HG02610 (cell line): ENCODE results near the gene KRT79.
"Not testable (repeated sequence)": the region's sequence is repeated elsewhere in the genome, so short reads cannot be mapped to it uniquely, and the experiment has no call there.

Experiments
- ATAC-seq: cut with Tn5 transposase; IDR thresholded peaks from one replicate; pipeline ENCODE4 v1.9.1; 2021; ENCODE audit warnings: mild to moderate bottlenecking, moderate library complexity; ENCODE audit not compliant: unreplicated experiment

KRT79 gene

DNA sequence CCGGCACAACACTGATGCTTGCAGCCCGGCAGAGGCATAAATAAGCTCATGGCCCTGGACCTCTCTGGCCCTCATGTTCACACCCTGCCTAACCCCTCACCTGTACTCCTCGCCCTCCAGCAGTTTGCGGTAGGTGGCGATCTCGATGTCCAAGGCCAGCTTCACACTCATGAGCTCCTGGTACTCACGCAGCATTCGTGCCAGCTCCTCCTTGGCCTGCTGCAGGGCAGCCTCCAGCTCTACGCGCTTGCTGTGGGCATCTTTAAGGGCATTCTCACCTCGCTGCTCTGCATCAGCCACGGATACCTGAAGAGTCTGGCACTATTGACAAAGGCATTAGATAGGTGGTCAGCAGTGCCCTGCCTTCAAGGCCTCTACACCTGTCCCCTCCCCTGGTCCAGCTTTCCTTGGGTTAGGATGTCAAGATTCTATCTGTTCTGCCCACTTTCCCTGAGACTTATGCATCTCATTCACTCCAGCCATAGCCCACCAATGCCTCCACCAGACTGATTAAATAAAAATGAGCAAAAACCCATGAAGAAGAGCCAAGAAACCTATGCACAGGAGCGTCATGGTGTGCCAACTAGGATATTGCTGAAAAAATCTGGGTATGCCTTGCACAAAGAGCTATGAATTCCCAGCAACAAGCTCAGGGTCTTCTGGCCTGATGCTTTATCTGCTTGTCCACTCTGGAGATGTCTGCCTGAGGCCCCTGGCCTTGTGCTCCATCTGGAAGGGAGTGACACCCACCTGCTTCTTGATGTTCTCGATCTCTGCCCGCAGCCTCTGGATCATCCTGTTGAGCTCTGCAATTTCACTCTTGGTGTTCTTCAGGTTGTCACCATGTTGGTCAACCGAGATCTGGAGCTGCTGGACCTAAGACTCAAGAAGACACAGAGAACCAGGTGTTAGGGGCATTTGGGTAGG lies 26.3 kb downstream of the KRT79 start:
- no peak for ATAC-seq

GRCh38 chr12:52806821-52807543 lies 27.1 kb downstream of the KRT79 start:
- no peak for ATAC-seq

DNA sequence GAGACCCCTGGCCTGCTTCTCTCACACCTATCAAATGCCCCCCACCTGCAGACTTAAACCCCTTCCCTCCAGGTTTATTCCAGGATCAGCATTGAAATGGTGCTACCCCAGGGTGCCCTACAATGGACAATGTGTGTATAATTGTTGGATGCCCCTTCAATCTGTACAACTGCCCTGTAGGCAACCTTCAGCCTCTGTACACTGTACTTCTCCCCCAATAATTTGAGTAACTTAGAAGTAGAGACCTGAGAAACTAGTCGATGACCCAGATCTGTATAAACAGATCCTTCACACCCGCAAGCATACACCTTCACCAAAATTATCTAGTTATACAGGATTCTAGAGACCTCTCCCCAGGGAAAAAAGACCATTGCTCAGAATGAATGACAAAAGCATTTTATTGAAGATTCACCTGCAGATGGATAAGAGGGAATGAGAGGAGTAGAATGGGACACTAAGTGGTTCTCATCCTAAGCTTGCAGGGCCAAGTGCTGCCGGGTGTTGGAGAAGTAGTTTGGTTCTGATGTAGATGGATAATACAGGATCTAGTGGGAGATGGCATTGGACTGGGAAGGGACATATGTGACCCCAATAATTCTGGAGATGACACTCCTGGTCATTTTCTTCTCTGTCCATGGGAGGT lies 27.8 kb downstream of the KRT79 start:
- no peak for ATAC-seq

- ATAC-seq: no peak
Measured at GRCh38 chr12:52805739-52806138, 28.4 kb downstream of the KRT79 start.

GRCh38 chr12:52805000-52805399 lies 29.1 kb downstream of the KRT79 start:
- no peak for ATAC-seq

- no peak for ATAC-seq
Measured at GRCh38 chr12:52802442-52802841, 31.7 kb downstream of the KRT79 start.

DNA sequence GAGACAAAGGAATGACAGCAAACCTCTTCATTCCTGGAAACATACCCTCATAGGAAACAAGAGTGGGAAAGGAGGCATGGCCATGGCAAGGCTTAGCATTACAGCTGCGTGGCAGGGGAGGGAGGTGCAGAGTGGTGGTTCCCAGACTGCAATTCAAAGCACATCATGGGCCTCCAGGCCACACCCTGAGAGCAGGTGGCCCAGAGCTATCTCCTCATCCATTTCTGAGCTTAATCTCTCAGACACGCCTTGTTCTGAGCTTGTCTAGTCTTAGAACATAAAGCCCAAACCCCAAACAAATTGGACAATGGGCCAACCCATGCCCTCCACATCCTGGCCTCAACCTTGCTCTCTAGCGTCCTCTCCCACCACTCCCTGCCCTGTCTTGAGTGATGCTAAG lies 32.3 kb downstream of the KRT79 start:
- ATAC-seq: no peak

DNA sequence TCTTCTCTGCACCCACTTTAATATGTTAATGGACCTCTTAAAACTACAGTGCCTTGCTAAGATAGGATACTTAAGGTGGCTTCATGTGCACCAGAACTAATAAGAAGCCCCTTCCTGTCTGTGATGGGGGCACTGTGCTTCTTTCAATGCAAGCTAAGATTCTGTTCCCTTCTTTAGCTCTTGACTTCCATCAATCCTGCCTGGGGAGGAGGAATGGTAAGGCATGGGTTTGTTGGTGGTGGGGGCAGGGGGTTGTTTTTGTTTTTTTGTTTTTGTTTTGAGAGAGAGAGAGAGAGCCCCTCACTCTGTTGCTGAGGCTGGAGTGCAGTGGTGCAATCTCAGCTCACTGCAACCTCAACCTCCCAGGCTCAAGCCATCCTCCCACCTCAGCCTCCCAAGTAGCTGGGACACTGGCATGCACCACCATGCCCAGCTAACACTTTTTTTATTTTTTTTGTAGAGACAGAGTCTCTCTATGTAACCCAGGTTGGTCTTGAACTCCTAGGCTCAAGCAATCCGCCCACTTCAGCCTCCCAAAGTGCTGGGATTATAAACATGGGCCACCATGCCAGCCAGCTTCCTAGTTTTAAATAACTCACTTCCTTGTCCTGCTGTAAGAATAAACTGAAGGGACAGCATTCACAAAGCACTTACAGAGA lies 33.7 kb downstream of the KRT79 start:
- ATAC-seq: no peak

DNA sequence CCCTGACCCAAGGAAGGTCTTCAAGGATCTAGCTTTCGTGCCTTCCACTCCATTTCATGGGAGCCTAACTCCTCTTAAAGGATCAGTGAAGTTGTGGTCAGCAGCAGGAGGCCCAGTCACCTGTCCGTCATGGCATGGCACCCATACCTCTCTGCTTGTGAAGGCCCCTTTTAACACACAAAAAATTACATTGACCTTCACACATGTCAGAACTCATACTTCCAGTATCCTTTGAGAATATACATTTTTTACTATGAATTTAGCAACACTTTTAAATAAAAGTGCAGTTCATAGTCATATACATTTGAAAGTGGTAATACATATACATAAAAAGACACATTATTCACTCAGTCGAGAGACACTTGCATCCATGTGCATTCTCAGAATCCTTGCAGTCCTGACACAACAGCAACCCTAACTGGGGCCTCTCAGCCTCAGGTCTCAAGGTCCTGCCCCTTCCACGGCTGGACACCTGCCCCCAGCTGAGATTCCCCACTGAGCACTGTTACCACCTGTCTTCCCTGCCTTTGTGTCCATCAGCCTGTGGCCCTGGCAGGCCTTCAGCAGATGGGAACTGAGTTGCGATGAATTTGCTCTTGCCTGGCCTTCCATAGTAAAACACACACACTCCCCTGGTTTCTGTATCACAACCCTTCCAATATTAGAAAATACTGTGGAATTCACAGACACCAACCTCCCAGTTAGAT lies 34.5 kb downstream of the KRT79 start:
- ATAC-seq: no peak

- ATAC-seq: no peak
Measured at GRCh38 chr12:52798671-52799504, 35.2 kb downstream of the KRT79 start.

DNA sequence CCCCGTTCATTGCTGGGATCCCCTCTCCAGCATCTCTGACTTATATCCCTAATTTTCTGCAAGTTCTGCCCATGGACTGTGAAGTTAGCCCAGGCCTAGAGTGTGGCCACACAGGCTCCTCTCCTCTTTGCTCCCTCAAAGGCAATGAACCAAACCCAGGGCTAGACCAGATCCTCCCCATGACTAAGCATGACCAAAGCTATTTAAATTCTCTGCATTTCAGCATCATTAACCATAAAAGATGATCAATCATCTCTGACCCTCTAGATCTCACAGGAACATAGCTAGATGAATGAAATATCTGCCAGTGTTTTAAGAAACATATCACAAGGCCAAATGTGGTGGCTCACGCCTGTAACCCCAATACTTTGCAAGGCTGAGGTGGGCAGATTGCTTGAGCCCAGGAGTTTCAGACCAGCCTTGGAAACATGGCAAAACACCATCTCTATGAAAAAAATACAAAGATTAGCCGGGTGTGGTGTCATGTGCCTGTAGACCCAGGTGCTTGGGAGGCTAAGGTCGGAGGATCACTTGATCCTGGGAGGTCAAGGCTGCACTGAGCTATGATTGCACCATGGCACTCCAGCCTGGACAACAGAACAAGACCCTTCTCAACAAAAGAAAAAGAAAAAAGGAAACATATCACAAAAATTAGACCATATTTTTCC lies 36.0 kb downstream of the KRT79 start:
- no peak for ATAC-seq

GRCh38 chr12:52797529-52797894 lies 36.6 kb downstream of the KRT79 start:
- ATAC-seq: no peak

GRCh38 chr12:52796839-52797528 lies 37.1 kb downstream of the KRT79 start:
- ATAC-seq: no peak

- no peak for ATAC-seq
Measured at GRCh38 chr12:52796429-52796794, 37.7 kb downstream of the KRT79 start.

DNA sequence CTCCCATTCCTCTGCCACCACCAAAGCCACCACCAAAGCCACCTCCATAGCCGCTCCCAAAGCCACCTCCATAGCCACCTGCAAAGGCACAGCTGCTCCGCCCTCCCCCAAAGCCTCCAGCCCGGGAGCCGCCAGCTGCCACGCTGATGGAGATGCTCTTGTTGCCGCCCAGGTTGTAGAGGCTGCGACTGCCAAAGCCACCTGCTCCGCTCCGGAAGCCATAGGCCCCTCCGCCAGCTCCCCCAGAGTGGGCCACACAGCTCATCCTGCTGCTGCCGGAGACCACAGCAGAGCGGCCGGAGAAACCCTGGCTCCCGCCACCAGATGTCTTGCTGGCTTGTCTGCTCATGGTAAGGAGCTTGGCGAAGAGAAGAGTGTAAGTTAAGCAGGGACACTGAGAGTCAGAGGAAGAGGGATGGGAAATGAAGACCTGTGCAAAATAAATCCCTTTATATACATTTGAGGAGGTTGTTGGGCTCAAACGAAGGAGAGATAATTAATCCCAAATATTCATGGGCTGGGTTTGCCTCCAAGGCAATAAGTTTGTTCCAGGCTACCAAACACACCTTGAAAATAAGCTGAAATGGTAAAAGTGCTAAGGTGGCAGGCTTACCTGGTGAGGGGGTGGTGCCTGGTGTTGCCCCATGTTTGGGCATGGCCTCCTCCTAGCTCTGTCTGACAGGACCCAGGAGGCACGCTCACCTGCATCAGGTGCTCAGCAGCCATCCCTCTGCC lies 38.2 kb downstream of the KRT79 start, which contains the start of gene KRT3:
Gene KRT3, minus strand, starts transcription at position 424 of the 735 bp plus-strand sequence. Its CDS starts 75 bp downstream, at position 349.
- ATAC-seq: no peak

GRCh38 chr12:52795332-52795674 lies 38.8 kb downstream of the KRT79 start:
- ATAC-seq: not testable (repeated sequence)

DNA sequence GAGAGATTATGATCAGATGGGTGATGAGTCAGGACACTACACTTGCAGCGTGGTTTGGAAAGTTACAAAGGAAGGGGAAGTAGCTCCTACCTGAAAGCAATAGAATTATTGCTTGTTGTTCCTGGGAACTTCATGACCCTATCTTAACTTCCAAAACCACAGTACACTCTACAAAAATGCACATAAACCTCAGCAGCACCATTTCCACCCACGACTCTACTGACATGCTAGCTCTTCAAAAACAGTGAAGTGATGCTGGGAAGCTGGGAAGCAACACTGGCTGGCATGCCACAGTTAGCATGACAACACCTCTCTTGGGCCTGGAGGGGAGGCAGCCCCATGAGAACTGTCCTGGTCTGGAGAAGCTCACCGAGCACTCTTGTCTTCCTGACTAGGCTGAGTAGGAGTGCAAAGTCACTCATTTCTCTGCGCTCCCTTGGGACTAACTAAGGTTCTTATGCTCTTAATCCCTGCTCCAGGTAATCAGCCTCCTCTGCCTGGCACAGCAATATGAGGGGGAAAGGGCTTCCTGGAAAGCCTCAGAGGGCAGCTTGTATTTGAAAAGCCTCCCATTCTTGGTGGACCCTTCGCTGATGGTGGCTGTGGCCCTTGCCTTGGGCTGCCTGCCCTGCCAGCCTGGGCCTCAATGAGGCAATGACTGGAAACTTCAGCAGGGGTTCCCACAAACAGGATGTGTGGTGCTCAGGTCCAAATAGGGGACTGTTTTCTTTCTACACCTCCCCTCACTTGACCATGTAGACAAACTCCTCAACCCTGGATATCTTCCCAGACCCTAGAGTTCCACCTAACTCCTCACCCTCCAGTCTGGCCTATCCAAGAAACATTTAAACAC lies 39.4 kb downstream of the KRT79 start:
- ATAC-seq: no peak
